DND-41 (cell line): Measurements from ENCODE around the gene USP32.

ENCODE experiments used
- EZH2 ChIP-seq: IDR thresholded peaks from 3 replicates; pipeline ENCODE4 v1.6.1; 2012; ENCODE audit warnings: borderline replicate concordance, low read depth, mild to moderate bottlenecking, moderate library complexity, low read length, inconsistent platforms; ENCODE audit not compliant: severe bottlenecking
- TF ChIP-seq, protein P1 (sequence below): IDR thresholded peaks from 2 replicates; pipeline ENCODE4 v1.5.1; 2012; ENCODE audit warnings: borderline replicate concordance, low read length, moderate library complexity, mild to moderate bottlenecking; ENCODE audit not compliant: poor library complexity, severe bottlenecking; ENCODE audit errors: extremely low read depth

- TF ChIP-seq, protein P1, sequence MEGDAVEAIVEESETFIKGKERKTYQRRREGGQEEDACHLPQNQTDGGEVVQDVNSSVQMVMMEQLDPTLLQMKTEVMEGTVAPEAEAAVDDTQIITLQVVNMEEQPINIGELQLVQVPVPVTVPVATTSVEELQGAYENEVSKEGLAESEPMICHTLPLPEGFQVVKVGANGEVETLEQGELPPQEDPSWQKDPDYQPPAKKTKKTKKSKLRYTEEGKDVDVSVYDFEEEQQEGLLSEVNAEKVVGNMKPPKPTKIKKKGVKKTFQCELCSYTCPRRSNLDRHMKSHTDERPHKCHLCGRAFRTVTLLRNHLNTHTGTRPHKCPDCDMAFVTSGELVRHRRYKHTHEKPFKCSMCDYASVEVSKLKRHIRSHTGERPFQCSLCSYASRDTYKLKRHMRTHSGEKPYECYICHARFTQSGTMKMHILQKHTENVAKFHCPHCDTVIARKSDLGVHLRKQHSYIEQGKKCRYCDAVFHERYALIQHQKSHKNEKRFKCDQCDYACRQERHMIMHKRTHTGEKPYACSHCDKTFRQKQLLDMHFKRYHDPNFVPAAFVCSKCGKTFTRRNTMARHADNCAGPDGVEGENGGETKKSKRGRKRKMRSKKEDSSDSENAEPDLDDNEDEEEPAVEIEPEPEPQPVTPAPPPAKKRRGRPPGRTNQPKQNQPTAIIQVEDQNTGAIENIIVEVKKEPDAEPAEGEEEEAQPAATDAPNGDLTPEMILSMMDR: no peak
- no peak for TF ChIP-seq EZH2
Observed at GRCh38 chr17:60361889-60362288, 30.0 kb downstream of the USP32 start.
